Measurements from ENCODE around the gene RNF125. TPM values are rescaled to one million over a fixed set of nuclear protein-coding genes. Genes with fewer than 3 reads are reported as not detected.

The RNF125 gene
- polyA plus RNA-seq, 1 experiment, result 0.07 TPM

DNA sequence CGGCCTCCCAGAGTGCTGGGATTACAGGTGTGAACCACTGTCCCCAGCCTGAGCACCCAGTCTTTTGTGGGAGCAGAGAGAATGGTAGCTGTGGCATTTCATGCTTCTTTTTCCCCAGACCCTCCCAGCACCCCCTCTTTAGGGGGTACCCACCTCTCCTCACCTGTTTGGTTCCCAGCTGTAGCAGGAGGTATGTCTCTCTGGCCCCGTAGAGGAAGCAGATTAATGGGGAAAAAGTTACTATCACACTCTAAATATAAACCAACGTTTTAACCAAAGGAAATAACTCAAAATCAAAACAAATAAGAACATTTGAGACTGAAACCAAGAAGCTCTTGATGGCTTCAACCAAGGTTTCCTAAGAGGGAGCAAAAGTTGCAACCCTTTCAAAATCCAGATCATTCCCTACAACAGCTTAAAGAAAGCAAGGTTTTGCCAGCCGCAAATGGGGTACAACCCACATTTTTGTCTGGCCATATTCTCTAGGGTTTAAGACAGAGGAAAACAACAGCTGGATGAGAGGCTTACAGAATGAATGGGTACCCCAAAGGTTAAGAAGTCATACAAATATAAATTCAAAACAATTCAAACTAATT lies 8.0 kb downstream of the RNF125 start:
- ChIA-PET POLR2A (no interaction called here), CTCF (no interaction called here)
- Histone ChIP-seq H3K4me3 (ENCODE audit: low read depth, low read length) (no peak overlapping the region), H3K27me3 (ENCODE audit: control insufficient read depth, insufficient read depth, low read length) (no peaks in the 10 kb centered on the region), H3K36me3 (ENCODE audit: control insufficient read depth, insufficient read depth, low read length) (no peaks in the 10 kb centered on the region)
- TF ChIP-seq, protein P1, sequence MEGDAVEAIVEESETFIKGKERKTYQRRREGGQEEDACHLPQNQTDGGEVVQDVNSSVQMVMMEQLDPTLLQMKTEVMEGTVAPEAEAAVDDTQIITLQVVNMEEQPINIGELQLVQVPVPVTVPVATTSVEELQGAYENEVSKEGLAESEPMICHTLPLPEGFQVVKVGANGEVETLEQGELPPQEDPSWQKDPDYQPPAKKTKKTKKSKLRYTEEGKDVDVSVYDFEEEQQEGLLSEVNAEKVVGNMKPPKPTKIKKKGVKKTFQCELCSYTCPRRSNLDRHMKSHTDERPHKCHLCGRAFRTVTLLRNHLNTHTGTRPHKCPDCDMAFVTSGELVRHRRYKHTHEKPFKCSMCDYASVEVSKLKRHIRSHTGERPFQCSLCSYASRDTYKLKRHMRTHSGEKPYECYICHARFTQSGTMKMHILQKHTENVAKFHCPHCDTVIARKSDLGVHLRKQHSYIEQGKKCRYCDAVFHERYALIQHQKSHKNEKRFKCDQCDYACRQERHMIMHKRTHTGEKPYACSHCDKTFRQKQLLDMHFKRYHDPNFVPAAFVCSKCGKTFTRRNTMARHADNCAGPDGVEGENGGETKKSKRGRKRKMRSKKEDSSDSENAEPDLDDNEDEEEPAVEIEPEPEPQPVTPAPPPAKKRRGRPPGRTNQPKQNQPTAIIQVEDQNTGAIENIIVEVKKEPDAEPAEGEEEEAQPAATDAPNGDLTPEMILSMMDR (IDR thresholded peaks at IDR 0.05; ENCODE audit: insufficient read depth, low read depth, low read length), result no peak
- DNase-seq (ENCODE audit: low read depth), result no peak

DNA sequence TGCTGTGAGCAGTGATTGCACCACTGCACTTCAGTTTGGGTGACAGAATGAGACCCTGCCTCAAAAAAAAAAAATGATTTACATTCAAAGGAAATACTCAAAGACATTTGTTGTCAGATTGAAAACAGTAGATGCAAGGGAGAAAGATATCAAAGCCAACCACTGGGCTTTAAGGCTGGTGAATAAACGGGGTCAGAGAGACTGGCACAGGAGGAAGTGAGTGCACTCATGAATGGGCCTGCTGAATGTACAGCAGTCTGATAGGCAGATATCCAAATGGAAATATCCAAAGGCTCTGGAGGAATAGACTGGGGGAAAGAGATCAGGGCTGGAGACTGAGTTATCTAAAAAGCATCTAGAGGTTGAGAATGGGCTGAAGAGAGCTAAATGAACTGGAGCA lies 10.9 kb downstream of the RNF125 start:
- ChIA-PET POLR2A (no interaction called here), CTCF (no interaction called here)
- TF ChIP-seq, protein P1 (IDR thresholded peaks at IDR 0.05; ENCODE audit: insufficient read depth, low read depth, low read length), result no peak
- Histone ChIP-seq H3K27me3 (ENCODE audit: control insufficient read depth, insufficient read depth, low read length) (no peaks in the 10 kb centered on the region), H3K36me3 (ENCODE audit: control insufficient read depth, insufficient read depth, low read length) (no peaks in the 10 kb centered on the region), H3K4me3 (ENCODE audit: low read depth, low read length) (no peak overlapping the region)
- no peak for DNase-seq (ENCODE audit: low read depth)

DNA sequence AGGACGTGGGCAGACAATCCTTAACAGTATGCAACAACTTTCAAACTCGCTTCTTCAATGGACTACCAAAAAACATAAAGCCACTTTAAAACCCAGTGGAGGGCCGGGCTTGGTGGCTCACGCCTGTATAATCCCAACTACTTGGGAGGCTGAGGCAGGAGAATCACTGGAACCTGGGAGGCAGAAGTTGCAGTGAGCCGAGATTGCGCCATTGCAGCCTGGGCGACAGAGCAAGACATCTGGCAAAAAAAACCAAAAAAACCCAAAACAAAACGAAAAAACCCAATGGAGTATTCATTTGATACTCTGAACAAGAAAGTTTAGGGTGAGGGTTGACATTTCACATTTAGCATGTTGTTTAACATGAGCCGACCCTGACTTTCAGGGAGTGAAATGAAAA lies 14.0 kb downstream of the RNF125 start:
- DNase-seq (ENCODE audit: low read depth), result no peak
- Histone ChIP-seq H3K27me3 (ENCODE audit: control insufficient read depth, insufficient read depth, low read length) (no peaks in the 10 kb centered on the region), H3K36me3 (ENCODE audit: control insufficient read depth, insufficient read depth, low read length) (no peaks in the 10 kb centered on the region), H3K4me3 (ENCODE audit: low read depth, low read length) (no peak overlapping the region)
- POLR2A ChIA-PET, result no interaction called here
- TF ChIP-seq, protein P1 (IDR thresholded peaks at IDR 0.05; ENCODE audit: insufficient read depth, low read depth, low read length), result no peak
- CTCF ChIA-PET, result no interaction called here

DNA sequence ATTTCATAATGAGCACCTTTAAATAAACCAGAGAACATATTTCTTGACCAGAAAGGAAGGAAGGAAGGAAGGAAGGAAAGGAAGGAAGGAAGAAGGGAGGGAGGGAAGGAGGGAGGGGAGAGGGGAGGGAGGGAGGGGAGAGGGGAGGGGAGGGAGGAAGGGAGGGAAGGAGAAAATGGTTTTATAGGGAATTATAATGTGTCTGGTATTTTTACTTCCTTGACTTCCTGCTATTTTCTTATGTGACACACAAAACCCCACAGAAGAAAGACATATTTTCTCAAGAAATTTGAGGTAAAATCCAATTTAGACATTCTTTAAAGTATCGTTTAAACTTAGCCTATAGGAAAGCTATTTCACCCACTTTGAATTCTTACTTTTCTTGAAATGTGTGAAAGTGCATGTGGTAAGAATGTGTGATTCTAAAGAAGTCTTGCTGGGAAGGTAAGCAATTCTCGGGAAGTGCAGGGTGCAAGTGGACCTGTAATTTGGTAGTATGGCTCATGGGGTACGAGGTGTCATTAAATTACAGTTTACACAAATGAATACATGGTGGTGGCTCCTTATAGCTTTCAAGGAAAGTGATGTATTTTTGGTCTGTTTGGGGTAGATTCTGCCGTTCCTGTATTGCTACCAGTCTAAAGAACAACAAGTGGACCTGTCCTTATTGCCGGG lies 18.0 kb downstream of the RNF125 start:
- TF ChIP-seq, protein P1 (IDR thresholded peaks at IDR 0.05; ENCODE audit: insufficient read depth, low read depth, low read length), result no peak
- H3K36me3 ChIP-seq (ENCODE audit: control insufficient read depth, insufficient read depth, low read length), result no peaks in the 10 kb centered on the region
- POLR2A ChIA-PET, result no interaction called here
- DNase-seq (ENCODE audit: low read depth), result no peak
- CTCF ChIA-PET, result no interaction called here
- no peaks in the 10 kb centered on the region for H3K27me3 ChIP-seq (ENCODE audit: control insufficient read depth, insufficient read depth, low read length)
- no peak overlapping the region for H3K4me3 ChIP-seq (ENCODE audit: low read depth, low read length)

DNA sequence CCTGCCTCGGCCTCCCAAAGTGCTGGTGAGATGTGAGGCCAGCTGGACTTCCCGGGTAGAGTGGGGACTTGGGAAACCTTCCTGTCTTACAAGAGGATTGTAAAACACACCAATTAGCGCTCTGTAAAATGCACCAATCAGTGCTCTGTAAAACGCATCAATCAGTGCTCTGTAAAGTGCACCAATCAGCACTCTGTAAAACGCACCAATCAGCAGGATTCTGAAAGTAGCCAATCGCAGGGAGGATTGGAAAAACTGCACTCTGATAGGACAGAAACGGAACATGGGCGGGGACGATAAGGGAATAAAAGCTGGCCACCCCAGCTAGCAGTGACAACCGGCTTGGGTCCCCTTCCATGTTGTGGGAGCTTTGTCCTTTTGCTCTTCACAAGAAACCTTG lies 19.0 kb downstream of the RNF125 start:
- no peaks in the 10 kb centered on the region for H3K27me3 ChIP-seq (ENCODE audit: control insufficient read depth, insufficient read depth, low read length)
- no peak for DNase-seq (ENCODE audit: low read depth)
- H3K4me3 ChIP-seq (ENCODE audit: low read depth, low read length), result no peak overlapping the region
- TF ChIP-seq, protein P1 (IDR thresholded peaks at IDR 0.05; ENCODE audit: insufficient read depth, low read depth, low read length), result no peak
- no peaks in the 10 kb centered on the region for H3K36me3 ChIP-seq (ENCODE audit: control insufficient read depth, insufficient read depth, low read length)
- ChIA-PET POLR2A (no interaction called here), CTCF (no interaction called here)
